GM19467 (cell line): ENCODE data around the gene KDM3A.
A peak's percentile ranks its signal among the peaks of the same experiment; 100 is the strongest.

Experiments used
- ATAC-seq: cut with Tn5 transposase; IDR thresholded peaks from one replicate; pipeline ENCODE4 v1.9.1; 2021; ENCODE audit warnings: mild to moderate bottlenecking, moderate library complexity; ENCODE audit not compliant: unreplicated experiment

KDM3A gene

DNA sequence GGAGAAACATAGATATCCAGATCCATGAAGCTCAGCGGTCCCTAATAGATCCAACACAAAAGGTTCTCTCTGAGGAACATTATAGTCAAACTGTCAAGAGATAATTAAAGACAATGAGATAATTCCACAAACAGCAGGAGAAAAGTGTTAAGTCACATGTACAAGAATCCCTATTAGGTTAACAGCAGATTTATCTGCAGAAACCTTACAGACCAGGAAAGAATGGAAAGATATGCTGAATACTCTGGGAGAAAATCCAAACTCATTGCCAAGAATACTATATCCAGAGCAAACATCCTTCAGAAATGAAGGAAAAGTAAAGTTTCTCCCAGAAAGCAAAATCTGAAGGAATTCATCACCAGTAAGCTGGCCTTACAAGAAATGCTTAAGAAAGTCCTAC is 10.8 kb upstream of the KDM3A start:
- no peak for ATAC-seq

DNA sequence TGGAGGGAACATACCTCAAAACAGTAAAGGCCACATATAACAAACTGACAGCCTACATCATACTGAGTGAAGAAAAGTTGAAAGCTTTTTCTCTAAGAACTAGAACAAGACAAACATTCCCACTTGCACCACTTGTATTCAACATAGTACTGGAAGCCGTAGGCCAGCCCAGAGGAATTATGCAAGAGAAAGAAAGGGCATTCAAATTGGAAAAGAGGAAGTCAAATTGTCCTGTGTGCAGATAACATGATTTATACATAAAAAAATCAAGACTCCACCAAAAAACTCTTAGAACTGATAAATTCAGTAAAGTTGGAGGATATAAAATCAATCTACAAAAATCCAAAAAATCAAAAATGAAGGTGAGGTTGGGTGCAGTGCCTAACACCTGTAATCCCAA is 8.0 kb upstream of the KDM3A start:
- ATAC-seq: no peak

DNA sequence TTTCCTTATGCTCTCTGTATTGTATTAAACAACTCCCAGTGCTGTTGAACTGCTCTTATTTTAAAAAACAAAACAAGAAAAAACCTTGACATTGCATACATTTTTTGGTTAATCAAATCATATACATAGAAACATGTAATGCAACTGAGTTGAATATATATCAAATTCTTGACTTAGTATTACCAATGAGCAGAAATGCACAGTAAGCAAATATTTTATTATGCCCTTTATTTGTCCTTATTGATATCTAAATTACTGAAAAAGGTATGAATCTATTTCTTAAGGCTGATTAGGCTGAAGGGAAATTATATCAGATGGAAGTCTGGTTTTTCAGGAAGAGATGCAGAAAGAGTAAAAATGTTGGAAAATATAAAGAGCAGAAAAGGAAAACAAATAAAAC is 6.9 kb upstream of the KDM3A start:
- no peak for ATAC-seq

DNA sequence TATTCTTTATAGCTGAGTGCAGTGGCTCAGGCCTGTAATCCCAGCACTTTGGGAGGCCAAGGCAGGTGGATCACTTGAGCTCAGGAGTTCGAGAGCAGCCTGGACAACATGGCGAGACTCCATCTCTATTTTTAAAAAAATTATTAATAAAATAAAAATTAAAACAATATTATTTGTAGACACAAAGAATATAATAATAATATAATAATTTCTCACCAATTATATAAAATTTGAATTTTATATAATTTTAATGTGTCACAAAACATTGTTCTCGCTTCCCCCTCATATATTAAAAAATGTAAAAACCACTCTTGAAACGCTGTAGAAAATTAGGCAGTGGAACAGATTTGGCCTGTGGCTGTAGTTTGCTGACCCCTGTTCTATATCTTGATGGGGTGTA is 5.6 kb upstream of the KDM3A start:
- no peak for ATAC-seq

DNA sequence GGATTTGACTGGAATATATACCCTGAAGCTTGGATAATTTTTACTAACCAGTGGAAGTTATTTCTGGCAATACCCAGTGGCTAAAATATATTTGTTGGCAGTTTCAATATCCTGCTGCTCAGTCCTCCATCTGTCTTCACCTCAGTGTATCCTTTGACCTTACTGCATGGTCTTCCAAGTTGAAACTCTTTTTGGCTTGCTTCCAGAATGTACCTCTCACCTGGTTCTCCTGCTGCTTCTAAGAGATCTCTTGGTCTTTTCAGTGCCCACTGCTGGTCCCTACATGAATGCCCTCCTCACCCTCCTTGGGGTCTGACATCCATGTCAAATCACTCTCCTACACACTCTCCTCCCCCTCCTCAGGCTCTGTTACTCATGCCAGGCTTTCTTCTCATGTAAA is 4.8 kb upstream of the KDM3A start:
- no peak for ATAC-seq

DNA sequence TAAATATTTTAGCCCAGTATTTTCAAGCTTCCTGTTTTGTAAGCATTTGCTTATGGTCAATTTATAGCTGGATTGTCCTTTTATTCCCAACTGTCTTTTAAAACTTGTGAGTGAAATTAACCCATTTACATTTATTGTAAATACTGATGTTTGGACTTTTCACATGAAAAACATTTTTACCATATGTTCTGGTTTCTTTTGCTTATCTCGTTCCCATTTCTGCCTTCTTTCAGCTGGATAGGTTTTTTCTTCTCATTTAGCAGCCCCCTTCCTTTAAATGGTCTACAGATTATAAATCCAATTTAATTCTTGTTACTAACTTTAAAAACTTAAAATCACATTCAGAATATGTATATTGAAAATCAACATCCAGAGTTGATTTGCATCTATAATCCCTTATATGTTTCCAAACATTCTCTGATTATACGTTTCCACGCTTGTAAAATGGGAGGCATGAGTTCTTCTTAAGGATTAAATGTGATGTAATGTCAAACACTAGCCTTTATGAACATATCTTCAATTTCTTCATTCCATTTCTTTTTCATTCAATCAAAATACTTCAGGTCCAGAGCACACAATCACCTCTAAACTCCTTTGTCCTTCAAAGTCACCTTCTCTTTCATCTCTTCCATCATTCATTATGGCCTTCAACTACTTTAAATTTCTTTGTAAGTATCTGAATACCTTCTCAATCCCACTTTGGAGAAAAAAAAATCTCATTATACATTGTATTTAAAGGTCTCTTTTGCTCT is 1.1 kb upstream of the KDM3A start:
- ATAC-seq: no peak

DNA sequence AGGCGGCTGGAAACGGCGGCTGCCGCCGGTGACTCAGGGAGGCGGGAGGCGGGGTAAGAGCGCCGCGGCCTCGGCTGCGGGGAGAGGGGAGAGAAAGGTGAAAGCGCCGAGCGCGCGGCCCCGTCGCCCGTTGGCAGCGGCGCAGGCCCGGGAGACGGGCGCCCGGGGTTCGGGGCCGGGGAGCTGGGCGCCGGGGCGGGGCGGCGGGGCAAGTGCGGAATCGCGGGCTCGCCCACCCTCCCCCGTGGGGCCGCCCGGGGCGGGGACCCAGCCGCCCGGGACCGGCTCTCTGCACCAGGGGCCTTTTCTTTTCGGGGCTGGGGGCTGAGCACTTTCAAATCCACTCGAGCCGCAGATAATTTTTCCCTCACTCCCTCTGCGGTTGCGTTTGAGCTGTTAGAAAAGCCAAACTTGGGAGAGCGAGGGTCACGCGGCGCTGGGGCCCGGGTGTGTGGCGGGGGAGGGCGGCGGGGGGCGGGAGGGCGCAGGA is 266 bp downstream of the KDM3A start:
- no peak for ATAC-seq

DNA sequence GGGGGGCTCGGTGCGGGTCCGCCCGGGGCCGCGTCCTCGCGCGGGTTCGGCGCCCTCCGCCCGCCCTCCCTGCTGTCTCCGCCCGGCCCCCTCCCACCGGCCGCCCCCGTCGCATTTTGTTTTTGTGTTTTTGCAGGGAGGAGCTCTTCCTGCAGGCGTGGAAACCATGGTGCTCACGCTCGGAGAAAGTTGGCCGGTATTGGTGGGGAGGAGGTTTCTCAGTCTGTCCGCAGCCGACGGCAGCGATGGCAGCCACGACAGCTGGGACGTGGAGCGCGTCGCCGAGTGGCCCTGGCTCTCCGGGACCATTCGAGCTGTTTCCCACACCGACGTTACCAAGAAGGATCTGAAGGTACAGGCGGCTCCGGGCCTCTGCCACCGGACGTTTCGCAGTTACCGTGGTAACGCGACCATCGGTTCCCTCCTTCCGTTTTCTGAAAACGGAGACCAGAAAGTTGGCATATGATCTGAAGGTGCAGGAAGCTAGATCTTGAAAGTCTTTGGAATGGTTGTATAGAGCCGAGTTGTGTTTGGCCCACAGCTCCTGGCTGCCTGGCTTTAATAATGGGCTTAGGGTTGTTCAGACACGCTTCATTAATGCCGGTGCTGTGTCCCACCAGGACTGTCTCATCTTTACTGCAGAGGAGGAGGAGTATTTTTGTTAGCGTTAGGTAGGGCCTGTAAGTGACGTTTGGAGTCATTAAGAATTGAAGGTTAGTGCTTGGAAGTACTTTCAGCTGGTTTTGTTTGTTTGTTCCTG is 891 bp downstream of the KDM3A start:
- ATAC-seq: no peak

DNA sequence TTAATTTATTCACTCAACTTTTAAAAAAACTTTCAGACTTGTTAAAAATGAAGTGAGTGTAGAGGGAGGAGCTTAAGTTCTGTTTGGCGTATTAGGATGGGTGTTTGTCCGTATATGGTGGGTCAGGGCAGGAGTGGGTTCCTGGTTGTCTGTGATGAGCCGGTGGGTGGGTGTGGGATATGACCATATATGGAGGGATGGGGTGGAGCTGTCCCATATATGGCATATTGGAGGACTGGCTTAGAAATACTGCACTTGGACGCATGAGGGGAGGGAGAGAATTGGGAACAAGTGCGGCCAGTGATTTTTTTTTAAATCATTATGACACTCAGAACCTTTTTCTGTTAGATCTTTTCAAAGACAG is 1.5 kb downstream of the KDM3A start:
- peak; percentile 62 for ATAC-seq

DNA sequence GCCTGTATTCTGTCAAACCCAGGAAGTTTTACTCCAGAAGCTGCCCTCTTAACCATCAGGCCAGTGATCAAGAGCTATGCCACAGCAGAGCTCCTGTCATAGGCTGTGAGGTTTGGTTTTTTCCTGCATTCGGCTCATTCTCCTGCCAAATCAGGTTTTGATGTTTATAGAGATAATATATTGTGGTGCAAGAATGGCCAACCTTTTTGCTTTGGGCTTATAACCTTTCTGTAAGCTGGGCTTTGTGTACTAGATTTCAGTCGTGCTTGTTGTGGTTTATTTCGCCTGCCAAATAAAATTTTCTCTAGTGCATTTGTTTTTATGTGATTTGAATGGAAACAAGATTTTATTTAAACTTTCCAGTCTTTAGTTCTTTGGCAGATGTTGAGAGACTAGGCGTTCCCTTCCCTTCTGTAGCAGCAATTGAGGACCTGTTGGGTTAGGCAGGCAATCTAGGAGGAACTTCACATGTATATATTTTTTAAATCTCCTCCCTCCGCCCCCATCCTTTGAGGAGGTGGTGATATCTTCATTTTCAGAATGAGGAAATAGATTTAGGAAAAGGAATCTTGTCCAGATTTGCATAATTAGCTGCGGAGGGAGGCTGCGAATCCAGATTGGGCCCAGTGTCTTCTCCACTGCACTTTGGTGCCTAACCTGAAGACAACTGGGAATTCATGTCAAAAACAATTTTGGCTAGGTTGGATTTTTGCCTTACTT is 2.6 kb downstream of the KDM3A start:
- ATAC-seq: no peak

DNA sequence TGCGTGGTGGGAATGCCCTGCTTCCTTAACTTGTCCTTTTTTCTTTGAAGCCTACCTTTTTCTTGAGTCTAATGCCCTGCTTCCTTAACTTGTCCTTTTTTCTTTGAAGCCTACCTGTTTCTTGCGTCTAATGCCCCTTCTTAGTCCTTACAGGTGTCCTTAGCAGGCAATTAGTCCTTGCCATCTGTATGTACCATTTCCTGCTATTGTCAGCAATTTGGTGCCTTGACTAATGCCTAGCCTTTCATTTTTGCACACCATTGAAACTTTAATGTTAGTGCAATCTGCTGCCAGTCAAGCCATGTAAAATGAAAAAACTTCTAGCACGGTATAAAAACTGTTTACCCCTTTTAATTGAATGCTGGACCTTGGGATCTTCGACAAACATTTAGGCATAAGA is 4.3 kb downstream of the KDM3A start:
- ATAC-seq: no peak

DNA sequence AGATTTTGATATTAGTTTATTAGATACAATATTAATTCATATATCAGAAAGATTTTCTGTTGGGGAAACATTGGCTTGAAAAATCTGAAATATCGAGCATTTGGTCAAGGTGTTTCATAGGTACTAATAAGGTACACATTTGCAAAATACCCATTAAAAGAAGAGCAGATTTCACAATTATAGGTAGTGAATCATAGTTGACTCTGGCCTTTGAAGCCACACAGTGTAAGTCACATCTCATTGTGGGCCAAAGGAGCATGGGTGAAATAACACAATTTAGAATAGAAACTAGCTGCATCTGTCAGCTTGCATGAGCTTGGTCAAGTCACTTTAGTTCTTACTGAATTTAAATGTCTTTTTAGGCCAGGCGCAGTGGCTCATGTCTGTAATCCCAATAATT is 4.9 kb downstream of the KDM3A start:
- no peak for ATAC-seq

DNA sequence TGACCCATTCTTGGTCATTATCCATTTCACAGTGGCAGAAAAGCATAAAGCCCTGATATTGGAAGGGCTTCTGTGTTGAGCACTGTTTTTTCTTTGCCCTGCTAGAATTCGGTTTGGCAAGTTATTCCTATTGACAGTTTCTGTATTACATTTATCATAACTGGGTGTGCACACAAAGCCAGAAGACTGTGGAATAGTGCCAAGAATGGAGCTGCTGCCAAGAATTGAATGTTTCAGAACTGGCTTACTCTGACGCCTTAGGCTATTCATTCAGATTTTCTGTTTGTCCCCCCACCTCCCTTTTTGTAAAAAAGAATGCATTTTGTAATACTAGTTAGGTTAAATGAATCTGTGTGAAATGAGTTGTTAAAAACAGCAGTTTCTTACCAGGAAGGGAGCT is 12.7 kb downstream of the KDM3A start:
- no peak for ATAC-seq

DNA sequence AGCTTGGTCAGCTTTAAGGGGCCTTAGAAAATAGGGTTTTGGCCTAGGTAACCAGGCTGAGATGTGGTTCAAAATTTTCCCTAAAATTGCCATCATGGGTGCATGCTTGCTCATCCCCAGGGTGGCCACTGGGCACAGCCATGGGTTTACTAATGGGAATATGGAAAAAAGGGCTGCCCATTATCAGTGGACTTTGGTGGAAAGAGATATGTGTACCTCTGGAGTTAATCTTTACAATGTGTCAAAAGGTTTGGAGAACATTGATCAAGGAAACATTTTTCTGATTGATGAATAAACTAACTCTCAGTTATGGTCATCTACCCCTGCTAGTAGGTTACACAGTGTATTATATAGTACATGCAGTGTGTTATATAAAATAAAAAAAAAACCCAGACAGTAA is 13.1 kb downstream of the KDM3A start:
- ATAC-seq: no peak

DNA sequence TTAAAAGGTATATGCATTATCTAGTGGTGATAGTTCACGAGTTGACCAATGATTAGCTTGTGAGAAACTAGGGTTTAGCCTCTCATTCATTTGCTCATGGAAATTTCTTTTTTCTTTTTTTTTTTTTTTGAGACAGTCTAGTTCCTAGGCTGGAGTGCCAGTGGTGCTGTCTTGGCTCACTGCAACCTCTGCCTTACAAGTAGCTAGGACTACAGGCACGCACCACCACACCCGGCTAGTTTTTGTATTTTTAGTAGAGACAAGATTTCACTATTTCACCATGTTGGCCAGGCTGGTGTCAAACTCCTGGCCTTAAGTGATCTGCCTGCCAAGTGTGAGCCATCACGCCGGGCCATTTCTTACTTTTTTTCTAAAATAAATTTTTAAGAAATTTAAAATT is 14.0 kb downstream of the KDM3A start:
- ATAC-seq: no peak

DNA sequence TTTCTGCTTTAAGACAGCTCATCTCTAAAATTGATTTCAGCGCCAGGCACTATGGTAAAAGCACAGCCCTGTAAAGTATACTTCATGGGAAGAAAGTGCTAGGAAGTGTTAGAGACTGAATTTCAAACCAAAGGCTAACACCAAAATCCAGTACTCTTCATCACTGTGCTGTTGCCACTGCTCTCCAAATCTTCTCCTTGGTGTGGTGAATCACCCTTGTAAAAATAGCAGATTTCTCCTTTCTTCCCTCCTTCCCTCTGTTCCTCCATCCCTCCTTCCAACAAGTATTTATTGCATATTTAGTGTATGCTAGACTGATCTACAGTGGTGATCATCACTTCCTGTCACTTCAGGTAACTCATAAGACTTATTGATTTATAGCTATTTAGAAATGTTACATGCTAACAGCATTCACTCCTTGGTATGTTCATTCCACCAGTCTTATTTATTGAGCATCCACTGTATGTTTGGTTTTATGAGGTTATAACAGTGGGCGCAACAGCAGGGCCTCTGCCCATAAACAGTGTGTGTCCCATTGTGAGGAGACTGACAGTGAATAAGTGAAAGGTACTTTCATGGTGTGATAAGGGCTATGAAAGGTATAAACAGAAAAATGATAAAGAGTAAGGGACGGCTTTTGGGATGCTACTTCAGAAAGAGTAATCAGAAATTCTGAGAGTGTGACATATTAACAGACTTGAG is 20.0 kb downstream of the KDM3A start:
- ATAC-seq: no peak

DNA sequence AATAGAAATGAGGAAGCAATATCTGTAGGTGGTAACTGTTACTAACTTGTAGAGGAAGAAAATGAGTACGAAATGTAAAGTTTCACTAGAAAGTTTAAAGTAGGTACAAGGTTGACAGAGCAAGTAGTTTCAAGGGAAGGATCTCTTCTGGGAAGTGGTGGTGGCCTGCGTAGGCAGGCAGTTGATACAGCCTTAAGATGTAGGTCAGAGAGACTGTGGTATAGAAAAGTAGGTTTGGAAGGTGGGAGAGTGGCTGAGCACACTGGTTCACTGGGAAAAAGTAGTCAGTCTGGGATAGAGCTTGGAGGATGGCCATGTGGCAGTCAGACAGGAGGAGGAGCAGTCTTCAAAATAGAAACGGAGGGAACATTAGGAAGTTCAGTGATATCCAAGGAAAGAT is 23.5 kb downstream of the KDM3A start:
- ATAC-seq: no peak

DNA sequence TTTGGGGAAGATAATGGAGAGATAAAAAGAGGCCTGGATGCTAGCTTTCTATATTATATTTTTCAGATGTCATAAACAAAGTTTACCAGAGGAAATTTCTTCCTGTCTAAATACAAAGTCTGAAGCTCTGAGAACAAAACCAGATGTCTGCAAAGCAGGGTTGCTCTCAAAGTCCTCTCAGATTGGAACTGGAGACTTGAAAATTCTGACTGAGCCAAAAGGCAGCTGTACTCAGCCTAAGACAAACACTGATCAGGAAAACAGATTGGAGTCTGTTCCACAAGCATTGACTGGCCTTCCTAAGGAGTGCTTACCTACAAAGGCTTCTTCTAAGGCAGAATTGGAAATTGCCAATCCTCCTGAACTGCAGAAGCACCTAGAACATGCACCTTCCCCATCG is 25.1 kb downstream of the KDM3A start:
- no peak for ATAC-seq

DNA sequence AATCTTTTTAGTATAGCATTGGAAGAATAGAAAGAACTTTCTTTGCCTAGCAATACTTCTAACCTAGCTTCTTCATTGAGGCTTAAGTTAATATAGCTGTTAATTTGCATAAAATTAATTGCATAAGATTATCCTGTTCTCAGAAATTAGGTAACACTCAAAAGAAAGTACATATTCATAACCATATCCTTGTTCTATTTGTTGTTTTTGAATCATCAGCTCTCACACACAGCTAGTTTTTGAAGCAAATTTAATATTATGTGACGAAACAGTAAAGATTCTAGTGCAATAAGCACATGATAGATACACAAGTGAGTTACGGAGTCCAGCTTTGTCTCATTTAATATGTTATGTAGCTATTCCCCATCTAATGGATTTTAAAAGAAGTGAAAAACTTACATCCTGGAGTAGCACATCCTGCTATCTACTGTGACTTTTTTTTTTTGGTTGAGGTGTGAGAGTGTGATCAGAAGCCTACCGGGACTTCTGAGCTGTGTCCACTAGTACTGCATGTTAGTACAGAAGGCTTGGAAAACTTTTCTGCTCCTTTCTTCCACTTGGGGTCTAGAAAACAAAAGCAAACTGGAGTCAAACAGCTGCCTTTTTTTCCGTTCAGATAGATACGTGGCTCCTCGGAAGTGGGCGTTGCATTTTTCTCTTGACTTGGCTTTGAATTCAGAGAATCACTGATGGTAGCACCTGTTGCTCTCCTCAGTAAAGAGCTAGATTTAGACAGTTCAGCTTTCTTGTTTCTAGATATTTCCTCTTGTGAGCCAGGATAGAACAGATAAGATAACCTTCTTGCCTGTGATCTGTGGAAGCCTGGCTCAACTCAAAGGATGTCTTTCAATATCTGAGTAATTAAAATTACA is 27.2 kb downstream of the KDM3A start:
- ATAC-seq: no peak

DNA sequence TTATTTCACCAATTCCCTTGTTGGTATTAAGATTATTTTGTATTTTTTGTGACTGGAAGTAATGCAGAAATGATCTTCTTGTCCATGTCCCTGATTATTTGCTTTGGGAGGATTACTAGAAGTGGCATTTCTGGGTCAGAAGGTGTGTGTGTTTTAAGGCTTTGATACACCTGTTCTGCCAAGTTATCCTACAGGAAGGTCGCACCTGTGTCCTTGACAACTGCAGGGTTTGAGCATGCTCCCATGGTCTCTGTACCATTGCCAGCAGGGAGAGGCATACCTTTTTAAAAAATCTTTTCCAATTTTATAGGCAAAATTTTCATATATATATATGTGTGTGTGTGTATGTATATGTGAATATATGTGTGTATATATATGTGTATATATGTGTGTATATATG is 29.7 kb downstream of the KDM3A start:
- ATAC-seq: no peak
